DND-41 (cell line): Measurements from ENCODE around the gene RPH3AL.

ENCODE experiments used
- ATAC-seq: fragments of 200-7000 bp; cut with Tn5 transposase; 3 replicates; pipeline ENCODE4 v1.9.1; 2021; ENCODE audit warnings: low read depth; ENCODE audit not compliant: insufficient read depth
- DNase-seq: peaks from one replicate; pipeline ENCODE4 v3.0.0-alpha.2; 2020
- H2AFZ ChIP-seq: 2 replicates; pipeline ENCODE4 v1.6.0; 2012; ENCODE audit warnings: low read depth, low read length
- H3K27ac ChIP-seq: 2 replicates; pipeline ENCODE4 v1.5.1; 2012; ENCODE audit warnings: low read length, inconsistent platforms
- H3K27me3 ChIP-seq: fragments of 200-600 bp; sonication (generic); 2 replicates; pipeline ENCODE4 v1.6.0; 2012; ENCODE audit warnings: low read length, mild to moderate bottlenecking, inconsistent platforms; ENCODE audit not compliant: insufficient read depth, poor library complexity
- H3K36me3 ChIP-seq: 2 replicates; pipeline ENCODE4 v1.5.1; 2012; ENCODE audit warnings: low read length, inconsistent platforms; ENCODE audit not compliant: insufficient read depth
- H3K4me1 ChIP-seq: 2 replicates; pipeline ENCODE4 v1.5.1; 2012; ENCODE audit warnings: mild to moderate bottlenecking, low read length; ENCODE audit not compliant: insufficient read depth
- H3K4me2 ChIP-seq: 2 replicates; pipeline ENCODE4 v1.6.0; 2012; ENCODE audit warnings: mild to moderate bottlenecking, moderate library complexity, low read length, inconsistent platforms; ENCODE audit not compliant: insufficient read depth
- H3K4me3 ChIP-seq, 2 experiments: fragments of 200-600 bp in 1 of 2; shearing (Covaris generic) in 1 of 2; 2 replicates each; pipeline ENCODE4 v1.5.1; 2012 to 2016; ENCODE audit warnings: inconsistent platforms in 2 of 2, low read length in 2 of 2, mild to moderate bottlenecking in 2 of 2, low read depth in 1 of 2, moderate library complexity in 1 of 2
- H3K79me2 ChIP-seq: 2 replicates; pipeline ENCODE4 v1.6.0; 2012; ENCODE audit warnings: low read length, inconsistent platforms; ENCODE audit not compliant: insufficient read depth
- H3K9ac ChIP-seq: 2 replicates; pipeline ENCODE4 v1.6.0; 2012; ENCODE audit warnings: low read depth, mild to moderate bottlenecking, inconsistent platforms, low read length, moderate library complexity
- H3K9me3 ChIP-seq: 2 replicates; pipeline ENCODE4 v1.5.1; 2012; ENCODE audit warnings: low read length, moderate library complexity, mild to moderate bottlenecking, inconsistent platforms; ENCODE audit not compliant: insufficient read depth, severe bottlenecking
- H4K20me1 ChIP-seq: 2 replicates; pipeline ENCODE4 v1.6.0; 2012; ENCODE audit warnings: low read length; ENCODE audit not compliant: insufficient read depth
- EZH2 ChIP-seq: IDR thresholded peaks from 3 replicates; pipeline ENCODE4 v1.6.1; 2012; ENCODE audit warnings: borderline replicate concordance, low read depth, mild to moderate bottlenecking, moderate library complexity, low read length, inconsistent platforms; ENCODE audit not compliant: severe bottlenecking
- TF ChIP-seq, protein P1 (sequence below): IDR thresholded peaks from 2 replicates; pipeline ENCODE4 v1.5.1; 2012; ENCODE audit warnings: borderline replicate concordance, low read length, moderate library complexity, mild to moderate bottlenecking; ENCODE audit not compliant: poor library complexity, severe bottlenecking; ENCODE audit errors: extremely low read depth

Gene RPH3AL

DNA sequence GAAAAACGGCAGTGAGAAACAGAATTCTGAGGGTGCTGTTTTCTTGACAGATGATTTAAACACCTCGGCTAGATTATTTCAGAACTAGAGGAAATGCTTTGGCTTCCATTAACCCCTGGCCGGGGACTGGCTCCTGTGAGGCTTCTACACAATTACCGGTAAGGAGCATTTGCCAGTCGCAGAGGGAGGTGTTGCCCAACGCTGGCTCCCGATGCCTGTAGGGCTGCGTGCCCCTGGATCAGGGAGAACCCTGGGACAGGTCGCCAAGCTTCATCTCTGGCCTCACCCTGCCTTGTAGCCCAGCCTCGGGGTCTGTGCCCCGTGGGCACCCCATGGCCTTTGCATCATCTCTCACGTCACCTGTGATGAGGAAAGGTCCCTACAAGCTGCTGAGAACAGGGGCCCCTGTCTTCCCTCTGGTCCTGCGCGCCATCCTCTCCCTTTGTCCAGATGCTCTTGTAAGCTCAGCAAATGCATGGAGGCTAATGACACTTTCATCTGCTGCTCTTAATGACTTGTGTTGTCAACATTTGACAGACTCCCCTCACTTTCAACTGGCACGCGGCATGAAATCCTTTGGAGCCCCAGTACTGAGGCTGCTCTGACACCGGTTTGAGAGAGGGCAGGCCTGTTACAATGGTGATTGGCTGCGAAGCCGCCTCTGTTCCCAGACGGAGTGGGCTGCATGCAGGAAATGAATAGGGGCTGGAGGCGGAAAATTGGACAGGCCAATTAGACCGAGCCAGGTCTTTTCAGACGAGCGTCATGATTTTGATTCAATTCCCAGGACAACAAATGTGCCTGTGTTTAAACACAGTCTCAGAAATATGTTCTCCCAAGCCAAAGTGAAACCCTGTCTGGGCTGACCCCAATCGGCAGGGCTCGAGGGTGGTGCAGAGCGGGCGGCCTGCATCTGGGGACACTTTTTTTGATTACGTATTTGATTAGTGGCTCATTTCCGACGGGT lies 85.6 kb downstream of the RPH3AL start:
- H3K4me1 ChIP-seq: no peaks in the 10 kb centered on the region
- no peak overlapping the region for H3K27ac ChIP-seq
- no peaks in the 10 kb centered on the region for H3K79me2 ChIP-seq
- no peaks in the 10 kb centered on the region for H4K20me1 ChIP-seq
- DNase-seq (no peak), ATAC-seq (no peak)
- no peaks in the 10 kb centered on the region for H3K9me3 ChIP-seq
- no peak overlapping the region for H3K4me3 ChIP-seq
- no peak overlapping the region for H3K9ac ChIP-seq
- H3K4me2 ChIP-seq: no peak overlapping the region
- no peak overlapping the region for H2AFZ ChIP-seq
- no peaks in the 10 kb centered on the region for H3K36me3 ChIP-seq
- TF ChIP-seq EZH2: no peak
- TF ChIP-seq, protein P1, sequence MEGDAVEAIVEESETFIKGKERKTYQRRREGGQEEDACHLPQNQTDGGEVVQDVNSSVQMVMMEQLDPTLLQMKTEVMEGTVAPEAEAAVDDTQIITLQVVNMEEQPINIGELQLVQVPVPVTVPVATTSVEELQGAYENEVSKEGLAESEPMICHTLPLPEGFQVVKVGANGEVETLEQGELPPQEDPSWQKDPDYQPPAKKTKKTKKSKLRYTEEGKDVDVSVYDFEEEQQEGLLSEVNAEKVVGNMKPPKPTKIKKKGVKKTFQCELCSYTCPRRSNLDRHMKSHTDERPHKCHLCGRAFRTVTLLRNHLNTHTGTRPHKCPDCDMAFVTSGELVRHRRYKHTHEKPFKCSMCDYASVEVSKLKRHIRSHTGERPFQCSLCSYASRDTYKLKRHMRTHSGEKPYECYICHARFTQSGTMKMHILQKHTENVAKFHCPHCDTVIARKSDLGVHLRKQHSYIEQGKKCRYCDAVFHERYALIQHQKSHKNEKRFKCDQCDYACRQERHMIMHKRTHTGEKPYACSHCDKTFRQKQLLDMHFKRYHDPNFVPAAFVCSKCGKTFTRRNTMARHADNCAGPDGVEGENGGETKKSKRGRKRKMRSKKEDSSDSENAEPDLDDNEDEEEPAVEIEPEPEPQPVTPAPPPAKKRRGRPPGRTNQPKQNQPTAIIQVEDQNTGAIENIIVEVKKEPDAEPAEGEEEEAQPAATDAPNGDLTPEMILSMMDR: no peak
- no peaks in the 10 kb centered on the region for H3K27me3 ChIP-seq

DNA sequence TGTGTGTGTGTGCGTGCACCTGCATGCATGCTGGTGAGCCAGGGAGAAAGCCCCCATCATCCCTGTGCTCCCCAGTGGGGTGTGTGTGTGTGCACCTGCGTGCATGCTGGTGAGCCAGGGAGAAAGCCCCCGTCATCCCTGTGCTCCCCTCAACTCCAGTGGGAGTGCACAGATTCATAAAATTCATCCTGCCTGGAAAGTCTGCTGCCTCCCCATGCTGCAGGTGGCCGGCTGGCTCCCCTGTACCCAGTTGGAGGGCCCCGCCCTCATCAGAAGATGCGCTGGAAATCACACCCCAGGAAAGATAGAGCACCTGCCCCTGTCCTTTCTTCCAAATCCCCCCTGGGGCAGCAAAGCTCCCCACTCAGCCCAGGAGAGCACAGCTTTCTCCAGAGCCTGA lies 86.4 kb downstream of the RPH3AL start:
- no peak overlapping the region for H3K27ac ChIP-seq
- TF ChIP-seq EZH2: no peak
- TF ChIP-seq, protein P1: no peak
- H3K4me3 ChIP-seq: no peak overlapping the region
- H3K4me1 ChIP-seq: no peaks in the 10 kb centered on the region
- no peaks in the 10 kb centered on the region for H3K9me3 ChIP-seq
- no peak overlapping the region for H2AFZ ChIP-seq
- H4K20me1 ChIP-seq: no peaks in the 10 kb centered on the region
- no peak overlapping the region for H3K4me2 ChIP-seq
- H3K9ac ChIP-seq: no peak overlapping the region
- no peaks in the 10 kb centered on the region for H3K27me3 ChIP-seq
- H3K79me2 ChIP-seq: no peaks in the 10 kb centered on the region
- no peaks in the 10 kb centered on the region for H3K36me3 ChIP-seq
- ATAC-seq: no peak
- no peak for DNase-seq

DNA sequence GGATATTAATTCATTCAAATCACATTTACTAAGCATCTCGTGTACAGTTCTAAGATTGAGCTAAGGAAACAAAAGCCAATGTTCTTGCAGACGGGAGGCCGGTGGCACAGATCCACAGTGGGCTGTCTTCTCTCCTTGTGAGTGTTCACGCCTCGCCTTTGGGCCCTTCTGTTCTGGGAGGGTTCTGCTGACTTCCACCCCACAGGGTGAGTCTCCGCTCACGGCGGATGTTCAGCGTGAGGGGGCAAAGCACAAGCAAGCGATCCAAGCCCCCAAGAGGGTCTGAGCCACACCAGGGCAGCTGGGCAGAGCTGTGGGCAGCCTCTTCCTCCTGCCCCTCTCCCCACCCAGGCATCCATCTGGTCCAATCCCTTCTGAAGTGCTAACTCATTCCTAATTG lies 86.9 kb downstream of the RPH3AL start:
- no peak for ATAC-seq
- no peak overlapping the region for H3K9ac ChIP-seq

More for the DNA sequence above, 86.9 kb downstream of the RPH3AL start:
- H3K79me2 ChIP-seq: no peaks in the 10 kb centered on the region
- H3K4me2 ChIP-seq: no peak overlapping the region
- no peaks in the 10 kb centered on the region for H4K20me1 ChIP-seq
- TF ChIP-seq, protein P1: no peak
- no peak for TF ChIP-seq EZH2
- DNase-seq: no peak
- H3K36me3 ChIP-seq: no peaks in the 10 kb centered on the region
- no peaks in the 10 kb centered on the region for H3K9me3 ChIP-seq
- H3K27me3 ChIP-seq: no peaks in the 10 kb centered on the region
- no peaks in the 10 kb centered on the region for H3K4me1 ChIP-seq
- no peak overlapping the region for H3K27ac ChIP-seq
- H3K4me3 ChIP-seq: no peak overlapping the region
- no peak overlapping the region for H2AFZ ChIP-seq
